Natural killer cell (primary cell): ENCODE data around the gene ITM2C. TPM values are rescaled to one million over a fixed set of nuclear protein-coding genes. Genes with fewer than 3 reads are reported as not detected.

Experiments
- ATAC-seq, 3 donors: fragments of 150-1000 bp in 2 of 3; fragments of 200-7000 bp in 1 of 3; cut with Tn5 transposase; 1 replicate in 1 of 3; 2 replicates in 2 of 3; pipeline ENCODE4 v1.10.0; 2021; ENCODE audit warnings: mild to moderate bottlenecking in 2 of 3, moderate library complexity in 2 of 3
- DNase-seq, 2 donors: peaks; one replicate each; pipeline versions ENCODE4 v3.0.0 to v3.0.0-alpha.2; 2013 to 2021; ENCODE audit warnings: mixed read lengths in 1 of 2
- H3K27ac ChIP-seq: one replicate; pipeline ENCODE4 v1.5.1; 2013; ENCODE audit warnings: mild to moderate bottlenecking, low read length
- H3K27me3 ChIP-seq: one replicate; pipeline ENCODE4 v1.6.1; 2013; ENCODE audit warnings: low read length; ENCODE audit not compliant: control insufficient read depth, insufficient read depth
- H3K36me3 ChIP-seq: one replicate; pipeline ENCODE4 v1.6.1; 2013; ENCODE audit warnings: low read length; ENCODE audit not compliant: control insufficient read depth, insufficient read depth
- H3K4me1 ChIP-seq: one replicate; pipeline ENCODE4 v1.6.1; 2013; ENCODE audit warnings: low read length; ENCODE audit not compliant: control insufficient read depth, insufficient read depth
- H3K4me3 ChIP-seq: one replicate; pipeline ENCODE4 v1.5.1; 2013; ENCODE audit warnings: low read length
- H3K9me3 ChIP-seq: one replicate; pipeline ENCODE4 v1.6.1; 2013; ENCODE audit warnings: low read length; ENCODE audit not compliant: control insufficient read depth, insufficient read depth
- H3K27ac Mint-ChIP-seq, 2 donors: one replicate each; pipeline ENCODE4 v1.8.0; 2022; ENCODE audit warnings: mild to moderate bottlenecking in 2 of 2, mixed read lengths in 2 of 2, moderate library complexity in 1 of 2
- H3K27me3 Mint-ChIP-seq, 2 donors: one replicate each; pipeline ENCODE4 v1.8.0; 2022; ENCODE audit warnings: low read depth in 2 of 2, mixed read lengths in 2 of 2
- H3K36me3 Mint-ChIP-seq: one replicate; pipeline ENCODE4 v1.8.0; 2022; ENCODE audit warnings: mixed read lengths
- H3K4me1 Mint-ChIP-seq, 2 donors: one replicate each; pipeline ENCODE4 v1.8.0; 2022; ENCODE audit warnings: mixed read lengths in 2 of 2
- H3K4me3 Mint-ChIP-seq: one replicate; pipeline ENCODE4 v1.8.0; 2022; ENCODE audit warnings: mild to moderate bottlenecking, moderate library complexity, mixed read lengths
- H3K9me3 Mint-ChIP-seq, 2 donors: one replicate each; pipeline ENCODE4 v1.8.0; 2022; ENCODE audit warnings: mixed read lengths in 2 of 2
- WGBS: methylation state at CpG from one replicate; pipeline ENCODE4 v1.1.7; 2013; ENCODE audit warnings: missing lambda C conversion rate; ENCODE audit not compliant: insufficient coverage; 5-methylcytosine and 5-hydroxymethylcytosine counted together
- intact Hi-C: fragments of 100-400 bp; cut with micrococcal nuclease; formaldehyde crosslinking; loops from one replicate; pipeline ENCODE4 v1.14.2; 2022
- total RNA-seq, 4 donors: library from RNA; stranded (reverse); fragments of 120-200 nt in 1 of 4; gene quantifications; one replicate each; pipeline versions ENCODE4 v1.2.3 to v1.2.4, GENCODE V29; 2013 to 2022
- TF ChIP-seq, protein P1 (sequence below): fragments of 200-600 bp; IDR thresholded peaks from one replicate; pipeline ENCODE4 v1.8.0; 2022; ENCODE audit warnings: antibody characterized with exemption

The ITM2C gene
- total RNA-seq, 3 donors from 2014 or later (not counting 1 experiment from before 2014, with no cell fraction given): 4.7 to 36.3 (median 5.1) TPM

DNA sequence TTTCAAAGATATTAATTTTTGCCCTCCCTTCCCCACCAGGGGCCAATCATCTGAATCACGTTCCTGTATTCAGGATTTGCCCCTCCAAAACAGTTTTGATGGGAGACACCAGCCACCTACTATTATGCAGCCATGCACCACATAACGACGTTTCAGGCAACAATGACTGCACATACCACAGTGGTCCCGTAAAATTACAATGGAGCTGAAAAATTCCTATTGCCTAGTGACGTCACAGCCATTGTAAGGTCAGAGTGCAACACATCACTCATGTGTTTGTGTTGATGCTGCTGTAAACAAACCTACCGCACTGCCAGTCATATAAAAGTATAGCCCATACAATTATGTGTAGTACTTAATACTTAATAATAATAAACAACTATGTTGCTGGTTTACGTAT is 22.6 kb downstream of the ITM2C start:
- Histone ChIP-seq H3K4me3 (no peak overlapping the region), H3K27ac (no peak overlapping the region), H3K9me3 (no peaks in the 10 kb centered on the region), H3K4me1 (no peaks in the 10 kb centered on the region), H3K36me3 (no peaks in the 10 kb centered on the region), H3K27me3 (no peaks in the 10 kb centered on the region)
- intact Hi-C loops: no loop called here
- ATAC-seq (no peak), DNase-seq (no peak)
- H3K4me1 Mint-ChIP-seq: no peaks in the 10 kb centered on the region
- no peaks in the 10 kb centered on the region for H3K36me3 Mint-ChIP-seq
- no peaks in the 10 kb centered on the region for H3K9me3 Mint-ChIP-seq
- TF ChIP-seq, protein P1, sequence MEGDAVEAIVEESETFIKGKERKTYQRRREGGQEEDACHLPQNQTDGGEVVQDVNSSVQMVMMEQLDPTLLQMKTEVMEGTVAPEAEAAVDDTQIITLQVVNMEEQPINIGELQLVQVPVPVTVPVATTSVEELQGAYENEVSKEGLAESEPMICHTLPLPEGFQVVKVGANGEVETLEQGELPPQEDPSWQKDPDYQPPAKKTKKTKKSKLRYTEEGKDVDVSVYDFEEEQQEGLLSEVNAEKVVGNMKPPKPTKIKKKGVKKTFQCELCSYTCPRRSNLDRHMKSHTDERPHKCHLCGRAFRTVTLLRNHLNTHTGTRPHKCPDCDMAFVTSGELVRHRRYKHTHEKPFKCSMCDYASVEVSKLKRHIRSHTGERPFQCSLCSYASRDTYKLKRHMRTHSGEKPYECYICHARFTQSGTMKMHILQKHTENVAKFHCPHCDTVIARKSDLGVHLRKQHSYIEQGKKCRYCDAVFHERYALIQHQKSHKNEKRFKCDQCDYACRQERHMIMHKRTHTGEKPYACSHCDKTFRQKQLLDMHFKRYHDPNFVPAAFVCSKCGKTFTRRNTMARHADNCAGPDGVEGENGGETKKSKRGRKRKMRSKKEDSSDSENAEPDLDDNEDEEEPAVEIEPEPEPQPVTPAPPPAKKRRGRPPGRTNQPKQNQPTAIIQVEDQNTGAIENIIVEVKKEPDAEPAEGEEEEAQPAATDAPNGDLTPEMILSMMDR: no peak
- no peak overlapping the region for H3K4me3 Mint-ChIP-seq
- H3K27me3 Mint-ChIP-seq: peaks cover 44 to 64% of the 10 kb centered on the region in 2 donors
- no peak overlapping the region for H3K27ac Mint-ChIP-seq
- WGBS: 97% methylated on average over 5 of the region's 7 CpGs

DNA sequence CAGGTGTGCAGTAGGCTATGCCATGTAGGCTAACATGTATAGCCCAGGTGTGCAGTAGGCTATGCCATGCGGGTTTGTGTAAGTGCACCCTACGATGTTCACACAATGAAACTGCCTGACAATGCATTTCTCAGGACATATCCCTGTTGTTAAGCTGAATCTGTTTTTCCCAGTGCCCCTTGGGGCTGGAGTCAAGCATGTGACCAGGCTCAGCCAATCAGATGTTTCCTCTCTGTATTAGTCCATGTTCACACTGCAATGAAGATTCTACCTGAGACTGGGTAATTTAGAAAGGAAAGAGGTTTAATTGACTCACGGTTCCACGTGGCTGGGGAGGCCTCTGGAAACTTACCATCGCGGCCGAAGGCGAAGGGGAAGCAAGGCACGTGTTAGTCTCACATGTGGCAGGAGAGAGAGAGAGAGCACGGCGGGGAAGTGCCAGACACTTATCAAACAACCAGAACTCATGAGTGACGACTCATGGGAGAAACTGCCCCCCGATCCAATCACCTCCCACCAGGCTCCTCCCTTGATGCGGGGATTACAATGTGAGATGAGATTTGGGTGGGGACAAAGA is 24.2 kb downstream of the ITM2C start:
- ATAC-seq: no peak

DNA sequence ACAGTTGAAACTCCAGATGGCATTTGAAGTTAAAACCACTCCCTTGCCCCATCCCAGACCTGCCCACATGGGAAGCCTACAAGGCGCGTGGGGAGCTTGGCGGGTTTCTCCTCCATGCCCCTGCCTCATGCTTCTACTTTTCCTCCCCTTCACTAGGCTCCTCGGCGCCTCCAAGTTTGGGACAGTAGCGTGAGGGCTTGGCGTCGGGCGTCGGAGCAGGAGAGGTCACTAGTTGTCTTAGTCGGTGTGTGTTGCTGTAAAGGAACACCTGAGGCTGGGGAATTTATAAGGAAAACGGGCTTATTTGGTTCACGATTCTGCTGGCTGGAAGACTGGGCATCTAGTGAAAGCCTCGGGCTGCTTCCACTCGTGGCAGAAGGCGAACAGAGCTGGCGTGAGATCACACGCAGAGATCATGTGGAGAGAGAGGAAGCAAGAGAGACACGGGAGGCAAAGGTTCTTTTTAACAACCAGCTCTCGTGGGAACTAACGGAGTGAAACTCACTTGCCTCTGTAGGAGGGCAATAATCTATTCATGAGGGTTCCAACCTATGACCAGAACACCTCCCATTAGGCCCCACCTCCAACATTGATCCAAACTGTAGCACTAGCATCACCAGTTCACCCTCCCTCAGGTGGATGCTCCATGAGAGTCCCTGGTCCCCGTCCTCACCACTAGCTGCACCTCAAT is 25.3 kb downstream of the ITM2C start:
- Mint-ChIP-seq H3K4me1 (peaks cover 9 to 19% of the 10 kb centered on the region in 2 donors), H3K27ac (no peak overlapping the region), H3K4me3 (no peak overlapping the region), H3K27me3 (peaks cover 60 to 75% of the 10 kb centered on the region in 2 donors), H3K36me3 (no peaks in the 10 kb centered on the region), H3K9me3 (no peaks in the 10 kb centered on the region)
- no peaks in the 10 kb centered on the region for H3K27me3 ChIP-seq
- no peak for ATAC-seq
- WGBS: 92% methylated on average over 22 of the region's 22 CpGs
- peaks cover 23% of the 10 kb centered on the region for H3K4me1 ChIP-seq
- H3K27ac ChIP-seq: no peak overlapping the region
- H3K9me3 ChIP-seq: no peaks in the 10 kb centered on the region
- intact Hi-C loops: no loop called here
- TF ChIP-seq, protein P1: no peak
- DNase-seq: no peak
- no peak overlapping the region for H3K4me3 ChIP-seq
- no peaks in the 10 kb centered on the region for H3K36me3 ChIP-seq

More for the DNA sequence above, 24.2 kb downstream of the ITM2C start:
- Histone ChIP-seq H3K4me1 (peaks cover 11% of the 10 kb centered on the region), H3K9me3 (no peaks in the 10 kb centered on the region), H3K36me3 (no peaks in the 10 kb centered on the region), H3K27ac (no peak overlapping the region), H3K27me3 (no peaks in the 10 kb centered on the region), H3K4me3 (no peak overlapping the region)
- TF ChIP-seq, protein P1: no peak
- intact Hi-C loops: no loop called here
- Mint-ChIP-seq H3K9me3 (no peaks in the 10 kb centered on the region), H3K4me1 (peaks cover 0 to 8% of the 10 kb centered on the region in 2 donors), H3K27ac (no peak overlapping the region), H3K27me3 (peaks cover 52 to 67% of the 10 kb centered on the region in 2 donors), H3K4me3 (no peak overlapping the region), H3K36me3 (no peaks in the 10 kb centered on the region)
- no peak for DNase-seq
- 86% methylated on average over 9 of the region's 14 CpGs for WGBS
